HepG2 (cell line): Measurements from ENCODE around the gene PARP11.

Experiments used
- CHCHD3 ChIP-seq: sonication (generic); formaldehyde crosslinking; IDR thresholded peaks from 2 replicates; pipeline ENCODE4 v1.8.0; 2022; ENCODE audit warnings: mild to moderate bottlenecking, missing genetic modification reagents, moderate library complexity
- ZNF24 ChIP-seq: fragments of 450-650 bp; IDR thresholded peaks from 2 replicates; pipeline ENCODE4 v1.6.1; 2017; ENCODE audit warnings: antibody characterized with exemption, mild to moderate bottlenecking
- ZNF883 ChIP-seq: sonication (generic); formaldehyde crosslinking; IDR thresholded peaks from 2 replicates; pipeline ENCODE4 v1.5.1; 2020; ENCODE audit warnings: mild to moderate bottlenecking, missing genetic modification reagents; ENCODE audit errors: not compliant biosample characterization
- TF ChIP-seq, protein P1 (sequence below): IDR thresholded peaks from 2 replicates; pipeline ENCODE4 v1.6.1; 2012; ENCODE audit warnings: inconsistent platforms

DNA sequence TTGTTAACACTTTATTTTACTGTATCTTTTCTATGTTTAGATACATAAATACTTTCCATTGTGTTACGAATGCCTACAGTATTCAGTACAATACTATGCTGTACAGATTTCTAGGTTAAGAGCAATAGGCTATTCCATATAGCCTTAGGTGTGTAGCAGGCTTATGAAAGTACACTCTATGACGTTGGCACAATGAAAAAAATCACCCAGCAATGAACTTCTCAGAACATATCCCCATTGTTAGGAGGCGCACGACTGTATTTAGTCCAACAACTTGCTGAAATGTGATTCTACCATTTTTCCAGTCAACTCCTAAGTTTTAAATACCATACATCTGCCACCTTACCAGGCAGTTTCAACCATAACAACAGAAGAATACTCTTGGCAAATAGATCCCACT is 1.8 kb downstream of the PARP11 start:
- TF ChIP-seq ZNF883 (CRISPR knock-in tag) (no peak), CHCHD3 (no peak), ZNF24 (no peak)
- TF ChIP-seq, protein P1, sequence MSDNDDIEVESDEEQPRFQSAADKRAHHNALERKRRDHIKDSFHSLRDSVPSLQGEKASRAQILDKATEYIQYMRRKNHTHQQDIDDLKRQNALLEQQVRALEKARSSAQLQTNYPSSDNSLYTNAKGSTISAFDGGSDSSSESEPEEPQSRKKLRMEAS, result no peak
